SU-DHL-6 (cell line): ENCODE results near the gene HDAC7.

ENCODE experiments used
- H2AFZ ChIP-seq: fragments of 200-600 bp; sonication (generic); 2 replicates; pipeline ENCODE4 v1.6.1; 2014; ENCODE audit warnings: low read depth, mild to moderate bottlenecking, moderate library complexity, mixed read lengths, antibody characterized with exemption, low read length; ENCODE audit not compliant: severe bottlenecking
- H3F3A ChIP-seq: fragments of 200-600 bp; shearing (Covaris generic); 2 replicates; pipeline ENCODE4 v1.6.0; 2016; ENCODE audit warnings: antibody characterized with exemption, mild to moderate bottlenecking; ENCODE audit not compliant: insufficient read depth
- H3K27ac ChIP-seq: fragments of 200-600 bp; sonication (generic); 2 replicates; pipeline ENCODE4 v1.5.1; 2016; ENCODE audit warnings: low read depth, mild to moderate bottlenecking, low read length, moderate library complexity, mixed read lengths
- H3K27me3 ChIP-seq: fragments of 200-600 bp; sonication (generic), shearing (Covaris generic); 2 replicates; pipeline ENCODE4 v1.6.0; 2014; ENCODE audit warnings: mild to moderate bottlenecking, low read length
- H3K36me3 ChIP-seq: fragments of 200-600 bp; sonication (generic); 2 replicates; pipeline ENCODE4 v1.6.1; 2014; ENCODE audit warnings: mild to moderate bottlenecking, low read length, mixed read lengths
- H3K4me2 ChIP-seq: fragments of 300-600, 200-600 bp; shearing (Covaris generic), sonication (generic); 2 replicates; pipeline ENCODE4 v1.6.0; 2014; ENCODE audit warnings: low read length, low read depth, mild to moderate bottlenecking; ENCODE audit not compliant: poor library complexity, severe bottlenecking
- H3K4me3 ChIP-seq: fragments of 200-600 bp; sonication (generic); 2 replicates; pipeline ENCODE4 v1.5.1; 2014; ENCODE audit warnings: antibody characterized with exemption, low read length, mild to moderate bottlenecking, mixed read lengths; ENCODE audit not compliant: insufficient read depth, poor library complexity, severe bottlenecking
- H3K79me2 ChIP-seq: fragments of 200-600 bp; sonication (generic); 2 replicates; pipeline ENCODE4 v1.6.1; 2014; ENCODE audit warnings: mild to moderate bottlenecking, low read length, moderate library complexity; ENCODE audit not compliant: insufficient read depth
- H3K9ac ChIP-seq: fragments of 200-600 bp; sonication (generic); 2 replicates; pipeline ENCODE4 v1.7.0; 2014; ENCODE audit warnings: mild to moderate bottlenecking, low read length
- H3K9me2 ChIP-seq: fragments of 200-600 bp; sonication (generic); replicated peaks from 2 replicates; pipeline ENCODE4 v1.6.1; 2014; ENCODE audit warnings: low read length; ENCODE audit not compliant: insufficient read depth
- H3K9me3 ChIP-seq: fragments of 200-600 bp; sonication (generic); 2 replicates; pipeline ENCODE4 v1.6.1; 2014; ENCODE audit warnings: low read length, mixed read lengths; ENCODE audit not compliant: insufficient read depth
- H4K20me1 ChIP-seq: fragments of 200-600 bp; sonication (generic); 2 replicates; pipeline ENCODE4 v1.6.1; 2014; ENCODE audit warnings: low read depth, mild to moderate bottlenecking, antibody characterized with exemption, low read length, moderate library complexity, mixed read lengths
- EZH2phosphoT487 ChIP-seq: fragments of 200-600 bp; sonication (generic), shearing (Covaris generic); conservative IDR thresholded peaks from 2 replicates; pipeline ENCODE4 v1.6.1; 2018; ENCODE audit warnings: mild to moderate bottlenecking, antibody characterized with exemption, low read length, moderate library complexity, mixed read lengths
- TF ChIP-seq, protein P1 (sequence below): fragments of 200-600 bp; sonication (generic); IDR thresholded peaks from one replicate; pipeline ENCODE4 v1.5.1; 2017; ENCODE audit warnings: antibody characterized with exemption, mild to moderate bottlenecking, low read length, moderate library complexity; ENCODE audit not compliant: insufficient read depth, poor library complexity, severe bottlenecking

The HDAC7 gene

DNA sequence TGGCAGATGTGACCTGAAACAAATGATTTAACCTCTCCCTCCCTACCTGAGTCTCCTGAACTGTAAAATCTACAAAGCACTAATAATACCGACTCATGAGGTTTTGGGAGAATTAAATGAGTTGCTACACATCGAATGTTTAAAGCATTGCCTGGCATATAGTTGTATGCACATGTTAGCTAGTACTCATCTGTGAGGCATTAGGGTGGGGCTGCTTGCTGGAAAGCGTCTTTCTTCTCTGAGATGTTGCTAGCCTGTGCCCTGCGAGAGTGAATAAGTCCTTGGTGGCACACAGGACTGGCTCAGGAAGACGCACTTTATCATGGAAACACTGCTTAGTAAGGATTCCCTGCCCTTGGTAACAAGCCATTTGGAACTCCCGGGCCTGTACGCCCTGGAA, 67.2 kb downstream of the HDAC7 start:
- no peaks in the 10 kb centered on the region for H3F3A ChIP-seq
- no peak for TF ChIP-seq EZH2phosphoT487
- TF ChIP-seq, protein P1, sequence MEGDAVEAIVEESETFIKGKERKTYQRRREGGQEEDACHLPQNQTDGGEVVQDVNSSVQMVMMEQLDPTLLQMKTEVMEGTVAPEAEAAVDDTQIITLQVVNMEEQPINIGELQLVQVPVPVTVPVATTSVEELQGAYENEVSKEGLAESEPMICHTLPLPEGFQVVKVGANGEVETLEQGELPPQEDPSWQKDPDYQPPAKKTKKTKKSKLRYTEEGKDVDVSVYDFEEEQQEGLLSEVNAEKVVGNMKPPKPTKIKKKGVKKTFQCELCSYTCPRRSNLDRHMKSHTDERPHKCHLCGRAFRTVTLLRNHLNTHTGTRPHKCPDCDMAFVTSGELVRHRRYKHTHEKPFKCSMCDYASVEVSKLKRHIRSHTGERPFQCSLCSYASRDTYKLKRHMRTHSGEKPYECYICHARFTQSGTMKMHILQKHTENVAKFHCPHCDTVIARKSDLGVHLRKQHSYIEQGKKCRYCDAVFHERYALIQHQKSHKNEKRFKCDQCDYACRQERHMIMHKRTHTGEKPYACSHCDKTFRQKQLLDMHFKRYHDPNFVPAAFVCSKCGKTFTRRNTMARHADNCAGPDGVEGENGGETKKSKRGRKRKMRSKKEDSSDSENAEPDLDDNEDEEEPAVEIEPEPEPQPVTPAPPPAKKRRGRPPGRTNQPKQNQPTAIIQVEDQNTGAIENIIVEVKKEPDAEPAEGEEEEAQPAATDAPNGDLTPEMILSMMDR, result no peak
- no peak overlapping the region for H3K4me2 ChIP-seq
- no peak overlapping the region for H3K4me3 ChIP-seq
- no peak overlapping the region for H3K27ac ChIP-seq
- no peaks in the 10 kb centered on the region for H4K20me1 ChIP-seq
- no peak overlapping the region for H3K9ac ChIP-seq
- no peaks in the 10 kb centered on the region for H3K9me3 ChIP-seq
- no peaks in the 10 kb centered on the region for H3K79me2 ChIP-seq
- no peak overlapping the region for H2AFZ ChIP-seq
- H3K36me3 ChIP-seq, result no peaks in the 10 kb centered on the region
- H3K9me2 ChIP-seq, result no peaks in the 10 kb centered on the region
- no peaks in the 10 kb centered on the region for H3K27me3 ChIP-seq

DNA sequence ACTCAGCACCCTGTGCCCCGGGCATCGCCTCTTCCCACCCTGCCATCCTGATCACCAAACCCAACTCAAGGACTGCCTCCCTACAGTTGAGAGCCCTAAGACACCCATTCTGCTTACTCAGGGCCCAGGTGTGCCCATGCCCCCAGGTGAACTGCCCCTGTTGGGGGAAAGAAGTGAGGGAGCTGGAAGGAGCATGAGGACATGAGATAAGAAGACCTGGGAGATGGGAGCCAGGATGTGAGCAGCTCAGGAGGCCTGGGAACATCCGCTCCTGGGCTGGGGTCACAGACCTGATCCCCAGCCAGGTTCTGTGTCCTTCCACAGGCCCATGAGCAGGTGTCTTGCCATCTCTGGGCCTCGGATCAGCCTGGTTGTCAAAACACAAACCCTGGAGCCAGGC, 67.6 kb downstream of the HDAC7 start:
- Histone ChIP-seq H3F3A (no peaks in the 10 kb centered on the region), H4K20me1 (no peaks in the 10 kb centered on the region), H3K9me3 (no peaks in the 10 kb centered on the region), H3K9me2 (no peaks in the 10 kb centered on the region), H3K27me3 (no peaks in the 10 kb centered on the region), H3K4me3 (no peak overlapping the region), H3K79me2 (no peaks in the 10 kb centered on the region), H3K4me2 (no peak overlapping the region), H3K9ac (no peak overlapping the region), H2AFZ (no peak overlapping the region), H3K36me3 (no peaks in the 10 kb centered on the region), H3K27ac (no peak overlapping the region)
- no peak for TF ChIP-seq EZH2phosphoT487
- TF ChIP-seq, protein P1, result no peak

DNA sequence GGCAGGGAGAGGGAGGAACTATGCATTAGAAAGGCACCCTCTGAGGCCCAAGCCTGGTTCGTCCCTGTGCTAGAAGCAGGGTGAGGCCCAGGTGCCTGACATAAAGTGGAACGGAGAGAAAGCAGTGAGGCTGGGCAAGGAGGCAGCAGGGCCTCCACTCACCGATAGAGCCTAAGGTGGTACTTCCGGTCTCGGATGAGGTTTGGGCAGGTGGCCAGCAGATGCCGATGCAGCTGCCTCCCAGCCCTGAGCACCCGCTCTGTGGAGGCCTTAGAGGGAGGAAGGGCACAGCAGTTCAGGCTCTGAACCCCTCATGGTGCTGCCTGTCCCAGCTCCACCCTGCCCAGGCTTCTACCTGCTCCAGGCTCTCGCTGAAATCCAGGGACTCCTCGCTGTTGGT, 68.1 kb downstream of the HDAC7 start:
- H4K20me1 ChIP-seq, result no peaks in the 10 kb centered on the region
- no peaks in the 10 kb centered on the region for H3K79me2 ChIP-seq
- no peak overlapping the region for H3K27ac ChIP-seq
- H3K4me3 ChIP-seq, result no peak overlapping the region
- no peaks in the 10 kb centered on the region for H3K9me3 ChIP-seq
- no peak for TF ChIP-seq EZH2phosphoT487
- TF ChIP-seq, protein P1, result no peak
- H2AFZ ChIP-seq, result no peak overlapping the region
- H3K9ac ChIP-seq, result no peak overlapping the region
- no peaks in the 10 kb centered on the region for H3F3A ChIP-seq
- H3K36me3 ChIP-seq, result no peaks in the 10 kb centered on the region
- no peaks in the 10 kb centered on the region for H3K9me2 ChIP-seq
- H3K4me2 ChIP-seq, result no peak overlapping the region
- no peaks in the 10 kb centered on the region for H3K27me3 ChIP-seq
